ENCODE results near the gene ASTL.

Gene ASTL

DNA sequence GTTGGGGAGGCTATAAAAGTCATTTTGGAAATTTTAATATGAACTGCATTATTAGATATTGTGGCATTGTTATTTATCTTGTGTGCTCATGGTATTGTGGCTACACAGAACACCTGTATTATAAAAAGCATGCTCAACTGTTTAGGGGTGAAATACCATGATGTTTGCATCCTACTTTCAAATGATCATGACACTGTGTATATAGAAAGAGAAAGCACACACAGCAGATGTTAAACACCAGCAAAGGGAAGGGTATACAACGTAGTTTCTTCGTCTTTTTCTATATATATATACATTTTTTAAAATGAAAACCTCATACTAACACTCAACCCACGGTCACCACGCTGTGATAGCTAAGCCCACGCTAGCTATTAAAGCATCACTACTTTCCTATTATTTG lies 43.2 kb upstream of the ASTL start:
- Histone ChIP-seq H3K36me3 (replicated peaks) (peaks cover 26% of the 10 kb centered on the region), H3K27me3 (replicated peaks) (no peaks in the 10 kb centered on the region), H3K27ac (no peak overlapping the region), H3K4me3 (ENCODE audit: low read depth, low read length) (no peak overlapping the region)
- TF ChIP-seq, protein P1, sequence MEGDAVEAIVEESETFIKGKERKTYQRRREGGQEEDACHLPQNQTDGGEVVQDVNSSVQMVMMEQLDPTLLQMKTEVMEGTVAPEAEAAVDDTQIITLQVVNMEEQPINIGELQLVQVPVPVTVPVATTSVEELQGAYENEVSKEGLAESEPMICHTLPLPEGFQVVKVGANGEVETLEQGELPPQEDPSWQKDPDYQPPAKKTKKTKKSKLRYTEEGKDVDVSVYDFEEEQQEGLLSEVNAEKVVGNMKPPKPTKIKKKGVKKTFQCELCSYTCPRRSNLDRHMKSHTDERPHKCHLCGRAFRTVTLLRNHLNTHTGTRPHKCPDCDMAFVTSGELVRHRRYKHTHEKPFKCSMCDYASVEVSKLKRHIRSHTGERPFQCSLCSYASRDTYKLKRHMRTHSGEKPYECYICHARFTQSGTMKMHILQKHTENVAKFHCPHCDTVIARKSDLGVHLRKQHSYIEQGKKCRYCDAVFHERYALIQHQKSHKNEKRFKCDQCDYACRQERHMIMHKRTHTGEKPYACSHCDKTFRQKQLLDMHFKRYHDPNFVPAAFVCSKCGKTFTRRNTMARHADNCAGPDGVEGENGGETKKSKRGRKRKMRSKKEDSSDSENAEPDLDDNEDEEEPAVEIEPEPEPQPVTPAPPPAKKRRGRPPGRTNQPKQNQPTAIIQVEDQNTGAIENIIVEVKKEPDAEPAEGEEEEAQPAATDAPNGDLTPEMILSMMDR (IDR thresholded peaks at IDR 0.05; ENCODE audit: low read depth, low read length, missing control alignments) = no peak
- in situ Hi-C loops (cut with HindIII; ENCODE audit: low pct_ligation_motif_present, low sequenced_read_pairs) = no loop called here
- DNase-seq = no peak

GRCh38 chr2:96180521-96180920 lies 42.2 kb upstream of the ASTL start:
- H3K4me3 ChIP-seq (ENCODE audit: low read depth, low read length) = no peak overlapping the region
- H3K27ac ChIP-seq = no peak overlapping the region
- TF ChIP-seq, protein P1 (IDR thresholded peaks at IDR 0.05; ENCODE audit: low read depth, low read length, missing control alignments) = no peak
- in situ Hi-C loops (cut with HindIII; ENCODE audit: low pct_ligation_motif_present, low sequenced_read_pairs) = no loop called here
- DNase-seq = no peak
- H3K36me3 ChIP-seq (replicated peaks) = peaks cover 16% of the 10 kb centered on the region
- H3K27me3 ChIP-seq (replicated peaks) = no peaks in the 10 kb centered on the region

- Histone ChIP-seq H3K27me3 (replicated peaks) (no peaks in the 10 kb centered on the region), H3K27ac (no peak overlapping the region), H3K36me3 (replicated peaks) (peaks cover 10% of the 10 kb centered on the region), H3K4me3 (ENCODE audit: low read depth, low read length) (no peak overlapping the region)
- DNase-seq = no peak
- TF ChIP-seq, protein P1 (IDR thresholded peaks at IDR 0.05; ENCODE audit: low read depth, low read length, missing control alignments) = no peak
- in situ Hi-C loops (cut with HindIII; ENCODE audit: low pct_ligation_motif_present, low sequenced_read_pairs) = no loop called here
Measured at GRCh38 chr2:96180002-96180401, 41.7 kb upstream of the ASTL start.

- no peak for DNase-seq
- in situ Hi-C loops (cut with HindIII; ENCODE audit: low pct_ligation_motif_present, low sequenced_read_pairs) = no loop called here
- TF ChIP-seq, protein P1 (IDR thresholded peaks at IDR 0.05; ENCODE audit: low read depth, low read length, missing control alignments) = no peak
- Histone ChIP-seq H3K36me3 (replicated peaks) (no peaks in the 10 kb centered on the region), H3K27me3 (replicated peaks) (no peaks in the 10 kb centered on the region), H3K27ac (no peak overlapping the region), H3K4me3 (ENCODE audit: low read depth, low read length) (no peak overlapping the region)
Measured at GRCh38 chr2:96176661-96177060, 38.4 kb upstream of the ASTL start.

GRCh38 chr2:96175951-96176350 lies 37.6 kb upstream of the ASTL start:
- H3K36me3 ChIP-seq (replicated peaks) = no peaks in the 10 kb centered on the region
- H3K27me3 ChIP-seq (replicated peaks) = no peaks in the 10 kb centered on the region
- in situ Hi-C loops (cut with HindIII; ENCODE audit: low pct_ligation_motif_present, low sequenced_read_pairs) = no loop called here
- no peak overlapping the region for H3K27ac ChIP-seq
- H3K4me3 ChIP-seq (ENCODE audit: low read depth, low read length) = no peak overlapping the region
- TF ChIP-seq, protein P1 (IDR thresholded peaks at IDR 0.05; ENCODE audit: low read depth, low read length, missing control alignments) = no peak
- DNase-seq = peak; percentile 89
